A673 (cell line): Measurements from ENCODE around the gene TMEM165. TPM values are rescaled to one million over a fixed set of nuclear protein-coding genes. Genes with fewer than 3 reads are reported as not detected.
A peak's percentile ranks its signal among the peaks of the same experiment; 100 is the strongest.

Source experiments
- BruUV-seq: library from RNA; stranded (reverse); fragments of 400-500 nt; replicated peaks from 2 replicates; lab custom pipeline; 2021; lab: Mats Ljungman, UMichigan
- CTCF ChIA-PET: fragments of 300-600 bp; sonication (Branson Sonifier 250); formaldehyde crosslinking; loops from one replicate; lab custom pipeline; 2022; ENCODE audit warnings: antibody characterized with exemption; lab: Charles Lee
- POLR2A ChIA-PET: fragments of 300-600 bp; sonication (Branson Sonifier 250); formaldehyde crosslinking; loops from one replicate; lab custom pipeline; 2022; ENCODE audit warnings: antibody characterized with exemption; ENCODE audit not compliant: low non-redundant PET; lab: Charles Lee
- DNase-seq: peaks from one replicate; pipeline ENCODE4 v3.0.0-alpha.2; 2015; ENCODE audit warnings: low spot score
- H3K27ac ChIP-seq: fragments of 200-600 bp; sonication (generic); 2 replicates; pipeline ENCODE4 v1.5.1; 2016; ENCODE audit warnings: mixed run types, low read depth, mild to moderate bottlenecking, mixed read lengths, antibody characterized with exemption, low read length; ENCODE audit not compliant: poor library complexity, severe bottlenecking
- H3K27me3 ChIP-seq: fragments of 200-600 bp; sonication (generic); replicated peaks from 2 replicates; pipeline ENCODE4 v1.6.1; 2017; ENCODE audit warnings: mixed run types, low read depth, mild to moderate bottlenecking, mixed read lengths, antibody characterized with exemption, low read length; ENCODE audit not compliant: insufficient read depth, poor library complexity
- H3K36me3 ChIP-seq: fragments of 200-600 bp; sonication (generic); 2 replicates; pipeline ENCODE4 v1.6.1; 2016; ENCODE audit warnings: mixed run types, mild to moderate bottlenecking, mixed read lengths, antibody characterized with exemption, low read length; ENCODE audit not compliant: insufficient read depth, poor library complexity, severe bottlenecking
- H3K4me1 ChIP-seq: fragments of 200-600 bp; sonication (generic); 2 replicates; pipeline ENCODE4 v1.6.1; 2017; ENCODE audit warnings: mixed run types, mild to moderate bottlenecking, mixed read lengths, antibody characterized with exemption, low read length; ENCODE audit not compliant: insufficient read depth, poor library complexity, severe bottlenecking
- H3K4me3 ChIP-seq: fragments of 200-600 bp; sonication (generic); 2 replicates; pipeline ENCODE4 v1.5.1; 2016; ENCODE audit warnings: low read depth, mixed run types, mild to moderate bottlenecking, mixed read lengths, low read length; ENCODE audit not compliant: poor library complexity, severe bottlenecking
- H3K9me3 ChIP-seq: fragments of 200-600 bp; sonication (generic); 2 replicates; pipeline ENCODE4 v1.6.1; 2016; ENCODE audit warnings: mixed run types, low read depth, mild to moderate bottlenecking, mixed read lengths, antibody characterized with exemption, low read length; ENCODE audit not compliant: poor library complexity, severe bottlenecking
- EZH2 ChIP-seq: fragments of 200-600 bp; sonication (generic); IDR thresholded peaks from 2 replicates; pipeline ENCODE4 v1.6.1; 2017; ENCODE audit warnings: borderline replicate concordance, low read depth, mild to moderate bottlenecking, mixed read lengths, antibody characterized with exemption, low read length; ENCODE audit not compliant: poor library complexity, severe bottlenecking
- intact Hi-C: fragments of 100-400 bp; cut with micrococcal nuclease; formaldehyde crosslinking; loops from one replicate; pipeline ENCODE4 v1.10.0; 2022; ENCODE audit not compliant: unreplicated experiment
- total RNA-seq: library from RNA; stranded (reverse); gene quantifications from 2 replicates; pipeline ENCODE4 v1.2.3, GENCODE V29; 2021
- TF ChIP-seq, protein P1 (sequence below): fragments of 300-800, 200-600 bp; sonication (generic); conservative IDR thresholded peaks from 2 replicates; pipeline ENCODE4 v1.5.1; 2017; ENCODE audit warnings: low read depth, mild to moderate bottlenecking, antibody characterized with exemption, low read length, moderate library complexity, mixed read lengths

The TMEM165 gene
- total RNA-seq, 1 experiment from 2014 or later, result 34.7 TPM

DNA sequence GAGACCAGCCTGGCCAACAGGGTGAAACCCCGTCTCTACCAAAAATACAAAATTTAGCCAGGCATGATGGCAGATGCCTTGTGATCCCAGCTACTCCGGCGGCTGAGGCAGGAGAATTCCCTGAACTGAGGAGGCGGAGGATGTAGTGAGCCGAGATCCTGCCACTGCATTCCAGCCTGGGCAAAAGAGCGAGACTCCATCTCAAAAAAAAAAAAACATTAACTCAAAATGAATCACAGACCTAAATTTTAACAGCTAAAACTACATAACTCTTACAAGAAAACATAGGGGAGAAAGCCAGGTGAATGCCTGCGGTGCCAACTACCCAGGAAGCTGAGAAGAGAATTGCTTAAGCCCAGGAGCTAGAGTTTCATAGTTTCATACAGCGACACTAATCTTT lies 54.8 kb downstream of the TMEM165 start:
- Histone ChIP-seq H3K27ac (no peak overlapping the region), H3K4me3 (no peak overlapping the region), H3K36me3 (no peaks in the 10 kb centered on the region), H3K9me3 (no peaks in the 10 kb centered on the region), H3K4me1 (no peaks in the 10 kb centered on the region), H3K27me3 (no peaks in the 10 kb centered on the region)
- intact Hi-C loops, result no loop called here
- ChIA-PET CTCF (no interaction called here), POLR2A (no interaction called here)
- no TSS peak for BruUV-seq
- no peak for DNase-seq
- TF ChIP-seq, protein P1, sequence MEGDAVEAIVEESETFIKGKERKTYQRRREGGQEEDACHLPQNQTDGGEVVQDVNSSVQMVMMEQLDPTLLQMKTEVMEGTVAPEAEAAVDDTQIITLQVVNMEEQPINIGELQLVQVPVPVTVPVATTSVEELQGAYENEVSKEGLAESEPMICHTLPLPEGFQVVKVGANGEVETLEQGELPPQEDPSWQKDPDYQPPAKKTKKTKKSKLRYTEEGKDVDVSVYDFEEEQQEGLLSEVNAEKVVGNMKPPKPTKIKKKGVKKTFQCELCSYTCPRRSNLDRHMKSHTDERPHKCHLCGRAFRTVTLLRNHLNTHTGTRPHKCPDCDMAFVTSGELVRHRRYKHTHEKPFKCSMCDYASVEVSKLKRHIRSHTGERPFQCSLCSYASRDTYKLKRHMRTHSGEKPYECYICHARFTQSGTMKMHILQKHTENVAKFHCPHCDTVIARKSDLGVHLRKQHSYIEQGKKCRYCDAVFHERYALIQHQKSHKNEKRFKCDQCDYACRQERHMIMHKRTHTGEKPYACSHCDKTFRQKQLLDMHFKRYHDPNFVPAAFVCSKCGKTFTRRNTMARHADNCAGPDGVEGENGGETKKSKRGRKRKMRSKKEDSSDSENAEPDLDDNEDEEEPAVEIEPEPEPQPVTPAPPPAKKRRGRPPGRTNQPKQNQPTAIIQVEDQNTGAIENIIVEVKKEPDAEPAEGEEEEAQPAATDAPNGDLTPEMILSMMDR, result no peak
- TF ChIP-seq EZH2, result no peak

DNA sequence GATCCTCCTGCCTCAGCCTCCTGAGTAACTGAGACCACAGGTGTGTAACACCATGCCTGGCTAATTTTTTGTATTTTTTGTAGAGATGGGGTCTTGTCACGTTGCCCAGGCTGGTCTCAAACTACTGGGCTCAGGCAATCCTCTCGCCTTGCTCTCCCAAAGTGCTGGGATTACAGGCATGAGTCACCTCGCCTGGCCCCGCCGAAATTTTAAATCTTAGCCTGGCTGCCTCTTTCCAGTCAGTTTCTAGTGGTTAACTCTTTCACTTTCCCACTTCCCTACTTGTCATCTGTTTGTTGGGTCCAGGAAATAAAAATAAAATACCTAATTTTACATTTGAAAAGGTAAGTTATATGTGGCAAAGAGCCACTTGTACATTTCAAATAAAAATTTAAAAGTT lies 62.4 kb downstream of the TMEM165 start:
- ChIA-PET POLR2A (no interaction called here), CTCF (no interaction called here)
- no peaks in the 10 kb centered on the region for H3K9me3 ChIP-seq
- no peak overlapping the region for H3K4me3 ChIP-seq
- no peaks in the 10 kb centered on the region for H3K4me1 ChIP-seq
- TF ChIP-seq, protein P1, result no peak
- TF ChIP-seq EZH2, result no peak
- no peak overlapping the region for H3K27ac ChIP-seq
- H3K36me3 ChIP-seq, result no peaks in the 10 kb centered on the region
- DNase-seq, result peak; percentile 13
- no peaks in the 10 kb centered on the region for H3K27me3 ChIP-seq
- no TSS peak for BruUV-seq
- intact Hi-C loops, result no loop called here

DNA sequence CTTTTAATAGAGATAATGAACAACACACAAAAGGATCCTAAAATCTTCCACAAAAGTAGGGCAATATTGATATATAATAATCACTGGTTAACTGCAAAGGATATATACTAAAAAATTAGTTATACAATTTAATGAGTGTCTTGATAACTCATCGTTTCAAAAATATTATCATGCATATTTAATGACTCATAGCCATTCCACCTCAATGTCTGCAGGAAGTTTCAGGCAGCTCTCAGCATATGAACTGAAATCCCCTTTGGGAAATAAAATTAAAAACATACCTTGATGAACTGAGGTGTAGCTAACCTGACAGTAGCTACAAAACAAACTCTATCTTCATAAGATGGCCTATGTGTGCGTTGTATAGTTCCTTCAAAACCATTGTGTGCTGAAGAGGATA lies 62.9 kb downstream of the TMEM165 start:
- BruUV-seq, result no TSS peak
- no peaks in the 10 kb centered on the region for H3K4me1 ChIP-seq
- H3K36me3 ChIP-seq, result no peaks in the 10 kb centered on the region
- POLR2A ChIA-PET, result no interaction called here
- CTCF ChIA-PET, result no interaction called here
- H3K27me3 ChIP-seq, result no peaks in the 10 kb centered on the region
- H3K27ac ChIP-seq, result no peak overlapping the region
- TF ChIP-seq, protein P1, result no peak
- TF ChIP-seq EZH2, result no peak
- intact Hi-C loops, result no loop called here
- H3K9me3 ChIP-seq, result no peaks in the 10 kb centered on the region
- no peak overlapping the region for H3K4me3 ChIP-seq
- DNase-seq, result no peak
